Trophoblast cell (in vitro differentiated cells and primary cell): ENCODE measurements around the gene ZBTB17.

Experiments
- DNase-seq, 2 donors: peaks; one replicate each; pipeline ENCODE4 v3.0.0-alpha.2; 2016
- H2AFZ ChIP-seq: 2 replicates; pipeline ENCODE4 v1.6.1; 2013; ENCODE audit warnings: low read length, moderate library complexity, mild to moderate bottlenecking; ENCODE audit not compliant: insufficient read depth, poor library complexity
- H2AK5ac ChIP-seq: 2 replicates; pipeline ENCODE4 v1.6.1; 2013; ENCODE audit warnings: mild to moderate bottlenecking, low read length
- H2BK120ac ChIP-seq: 2 replicates; pipeline ENCODE4 v1.6.1; 2013; ENCODE audit warnings: low read length, mild to moderate bottlenecking, moderate library complexity; ENCODE audit not compliant: insufficient read depth, poor library complexity
- H2BK12ac ChIP-seq: 2 replicates; pipeline ENCODE4 v1.6.1; 2013; ENCODE audit warnings: mild to moderate bottlenecking, low read length, moderate library complexity
- H2BK5ac ChIP-seq: 2 replicates; pipeline ENCODE4 v1.6.1; 2013; ENCODE audit warnings: low read length, low read depth, moderate library complexity, mild to moderate bottlenecking; ENCODE audit not compliant: poor library complexity
- H3K14ac ChIP-seq: 2 replicates; pipeline ENCODE4 v1.6.1; 2013; ENCODE audit warnings: mild to moderate bottlenecking, low read length
- H3K18ac ChIP-seq: 2 replicates; pipeline ENCODE4 v1.6.1; 2013; ENCODE audit warnings: mild to moderate bottlenecking, low read length
- H3K23ac ChIP-seq: 2 replicates; pipeline ENCODE4 v1.6.1; 2013; ENCODE audit warnings: low read length
- H3K27ac ChIP-seq: 2 replicates; pipeline ENCODE4 v1.5.1; 2013; ENCODE audit warnings: low read depth, mild to moderate bottlenecking, inconsistent platforms, low read length, moderate library complexity
- H3K27me3 ChIP-seq: 2 replicates; pipeline ENCODE4 v1.6.1; 2013; ENCODE audit warnings: inconsistent platforms, mild to moderate bottlenecking, low read length, moderate library complexity; ENCODE audit not compliant: insufficient read depth
- H3K36me3 ChIP-seq, 2 experiments: 1 replicate in 1 of 2; 2 replicates in 1 of 2; pipeline ENCODE4 v1.6.1; 2013; ENCODE audit warnings: low read length in 2 of 2, mild to moderate bottlenecking in 2 of 2, moderate library complexity in 1 of 2; ENCODE audit not compliant: insufficient read depth in 2 of 2, control insufficient read depth in 1 of 2
- H3K4ac ChIP-seq: 2 replicates; pipeline ENCODE4 v1.6.1; 2013; ENCODE audit warnings: low read depth, mild to moderate bottlenecking, low read length, moderate library complexity
- H3K4me1 ChIP-seq, 2 experiments: 1 replicate in 1 of 2; 2 replicates in 1 of 2; pipeline ENCODE4 v1.6.1; 2013; ENCODE audit warnings: low read length in 2 of 2, mild to moderate bottlenecking in 2 of 2, moderate library complexity in 1 of 2; ENCODE audit not compliant: insufficient read depth in 2 of 2, control insufficient read depth in 1 of 2
- H3K4me2 ChIP-seq: 2 replicates; pipeline ENCODE4 v1.6.1; 2013; ENCODE audit warnings: inconsistent platforms, mild to moderate bottlenecking, low read length, moderate library complexity
- H3K4me3 ChIP-seq: 2 replicates; pipeline ENCODE4 v1.5.1; 2013; ENCODE audit warnings: mild to moderate bottlenecking, low read depth, low read length, inconsistent platforms
- H3K79me1 ChIP-seq: one replicate; pipeline ENCODE4 v1.6.1; 2013; ENCODE audit warnings: low read length
- H3K79me2 ChIP-seq: 2 replicates; pipeline ENCODE4 v1.6.1; 2013; ENCODE audit warnings: low read length, mild to moderate bottlenecking; ENCODE audit not compliant: control insufficient read depth, insufficient read depth, poor library complexity
- H3K9ac ChIP-seq: 2 replicates; pipeline ENCODE4 v1.6.1; 2013; ENCODE audit warnings: mild to moderate bottlenecking, low read length
- H3K9me3 ChIP-seq: 2 replicates; pipeline ENCODE4 v1.6.1; 2013; ENCODE audit warnings: low read depth, mild to moderate bottlenecking, control low read depth, inconsistent platforms, low read length; ENCODE audit not compliant: insufficient read depth
- H4K12ac ChIP-seq: 2 replicates; pipeline ENCODE4 v1.6.1; 2013; ENCODE audit warnings: low read depth, mild to moderate bottlenecking, low read length, moderate library complexity
- H4K8ac ChIP-seq: 2 replicates; pipeline ENCODE4 v1.6.1; 2013; ENCODE audit warnings: low read depth, mild to moderate bottlenecking, low read length, moderate library complexity
- H4K91ac ChIP-seq: one replicate; pipeline ENCODE4 v1.6.1; 2013; ENCODE audit warnings: low read depth, mild to moderate bottlenecking, low read length, moderate library complexity
- WGBS: extraction: QIAGEN DNeasy Blood & Tissue Kit; methylation state at CpG from one replicate; pipeline ENCODE4 v1.1.7; 2013; ENCODE audit warnings: missing lambda C conversion rate; ENCODE audit not compliant: insufficient read length, insufficient coverage; ENCODE audit errors: extremely low coverage; 5-methylcytosine and 5-hydroxymethylcytosine counted together

Gene ZBTB17

DNA sequence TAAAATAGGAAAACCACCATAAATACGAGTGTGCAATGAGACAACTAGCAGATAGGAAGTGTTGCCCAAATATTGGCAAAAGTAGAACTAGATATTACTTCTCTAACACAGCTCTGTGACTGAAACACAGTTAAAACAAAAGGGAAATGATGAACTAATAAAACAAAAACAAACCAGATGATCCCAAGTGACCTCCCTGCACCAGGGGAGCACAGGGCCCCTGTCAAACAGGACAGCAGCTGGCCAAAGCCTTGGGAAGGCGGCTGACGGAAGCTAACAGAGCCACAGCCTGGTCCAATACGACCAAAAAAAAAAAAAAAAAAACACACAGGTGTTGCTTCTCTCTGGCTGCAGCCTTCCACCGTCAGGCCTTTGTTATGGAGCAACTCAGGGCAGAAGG lies 17.8 kb downstream of the ZBTB17 start:
- H4K12ac ChIP-seq, result no peak overlapping the region
- H2BK12ac ChIP-seq, result no peak overlapping the region
- H4K91ac ChIP-seq, result no peak overlapping the region
- no peak overlapping the region for H3K4me2 ChIP-seq
- no peak overlapping the region for H3K27ac ChIP-seq
- no peak overlapping the region for H3K18ac ChIP-seq
- no peak overlapping the region for H2AFZ ChIP-seq
- H3K9me3 ChIP-seq, result no peaks in the 10 kb centered on the region
- WGBS, result no CpG with 5 or more reads among the region's 5 CpGs
- peaks cover 4 to 7% of the 10 kb centered on the region in 2 experiments for H3K36me3 ChIP-seq
- H3K4me1 ChIP-seq, result peaks cover 3 to 12% of the 10 kb centered on the region in 2 experiments
- no peak for DNase-seq
- no peaks in the 10 kb centered on the region for H3K79me1 ChIP-seq
- no peak overlapping the region for H2AK5ac ChIP-seq
- no peak overlapping the region for H3K9ac ChIP-seq
- H4K8ac ChIP-seq, result no peak overlapping the region
- H3K23ac ChIP-seq, result no peak overlapping the region
- H3K4ac ChIP-seq, result no peak overlapping the region
- H3K27me3 ChIP-seq, result no peaks in the 10 kb centered on the region
- no peak overlapping the region for H2BK5ac ChIP-seq
- H3K14ac ChIP-seq, result no peak overlapping the region
- H3K4me3 ChIP-seq, result no peak overlapping the region
- no peaks in the 10 kb centered on the region for H3K79me2 ChIP-seq
- H2BK120ac ChIP-seq, result no peak overlapping the region

DNA sequence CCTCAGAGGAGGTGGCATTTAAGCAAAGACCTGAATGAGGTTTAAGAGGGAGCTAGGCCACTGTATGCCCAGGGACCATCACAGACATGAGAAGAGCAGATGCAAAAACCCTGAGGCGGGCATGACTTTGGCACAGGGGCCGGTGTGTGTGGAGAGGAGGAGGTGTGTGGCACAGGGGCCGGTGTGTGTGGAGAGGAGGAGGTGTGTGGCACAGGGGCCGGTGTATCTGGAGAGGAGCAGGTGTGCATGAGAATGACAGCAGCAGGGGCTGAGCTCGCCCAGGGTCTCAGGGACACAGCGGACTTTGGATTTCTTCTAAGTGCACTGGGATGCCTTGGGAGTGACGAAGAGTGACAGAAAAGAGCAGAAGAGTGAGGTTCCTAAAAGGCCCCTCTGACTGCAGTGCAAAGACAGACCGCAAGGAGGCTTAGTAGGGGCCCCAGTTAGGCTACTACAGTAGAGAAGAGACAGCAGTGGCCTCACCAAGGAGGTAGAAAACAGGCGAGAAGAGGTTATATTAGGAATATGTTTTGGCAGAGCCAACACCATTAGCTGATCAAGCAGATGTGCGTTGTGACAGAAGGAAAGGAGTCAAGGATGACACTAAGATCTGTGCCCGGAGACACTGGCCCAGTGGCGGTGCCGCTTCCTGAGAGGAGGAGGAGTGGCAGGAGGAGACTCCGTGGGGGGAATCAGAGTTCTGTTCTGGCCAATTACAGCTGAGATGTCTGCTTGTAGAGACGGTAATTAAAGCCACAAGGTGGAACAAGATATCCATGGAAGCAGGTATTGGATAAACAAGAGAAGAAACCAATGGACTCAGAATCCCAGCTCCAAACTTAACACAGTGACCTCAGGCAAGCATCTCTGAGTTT lies 18.4 kb downstream of the ZBTB17 start:
- no CpG with 5 or more reads among the region's 15 CpGs for WGBS
- H3K18ac ChIP-seq, result no peak overlapping the region
- no peak overlapping the region for H3K14ac ChIP-seq
- H2AK5ac ChIP-seq, result no peak overlapping the region
- peak in 1 of 2 donors; percentile 45 for DNase-seq
- H2BK12ac ChIP-seq, result no peak overlapping the region
- H3K4me2 ChIP-seq, result no peak overlapping the region
- no peak overlapping the region for H3K27ac ChIP-seq
- peaks cover 2% of the 10 kb centered on the region for H3K79me1 ChIP-seq
- H2BK120ac ChIP-seq, result no peak overlapping the region
- no peak overlapping the region for H4K91ac ChIP-seq
- peaks cover 2 to 7% of the 10 kb centered on the region in 2 experiments for H3K36me3 ChIP-seq
- H4K8ac ChIP-seq, result no peak overlapping the region
- no peak overlapping the region for H4K12ac ChIP-seq
- no peak overlapping the region for H3K23ac ChIP-seq
- no peak overlapping the region for H3K4me3 ChIP-seq
- H3K4ac ChIP-seq, result no peak overlapping the region
- peaks cover 7 to 16% of the 10 kb centered on the region in 2 experiments for H3K4me1 ChIP-seq
- no peak overlapping the region for H2BK5ac ChIP-seq
- H3K9me3 ChIP-seq, result no peaks in the 10 kb centered on the region
- H3K27me3 ChIP-seq, result no peaks in the 10 kb centered on the region
- no peak overlapping the region for H2AFZ ChIP-seq
- peaks cover 2% of the 10 kb centered on the region for H3K79me2 ChIP-seq
- H3K9ac ChIP-seq, result no peak overlapping the region

DNA sequence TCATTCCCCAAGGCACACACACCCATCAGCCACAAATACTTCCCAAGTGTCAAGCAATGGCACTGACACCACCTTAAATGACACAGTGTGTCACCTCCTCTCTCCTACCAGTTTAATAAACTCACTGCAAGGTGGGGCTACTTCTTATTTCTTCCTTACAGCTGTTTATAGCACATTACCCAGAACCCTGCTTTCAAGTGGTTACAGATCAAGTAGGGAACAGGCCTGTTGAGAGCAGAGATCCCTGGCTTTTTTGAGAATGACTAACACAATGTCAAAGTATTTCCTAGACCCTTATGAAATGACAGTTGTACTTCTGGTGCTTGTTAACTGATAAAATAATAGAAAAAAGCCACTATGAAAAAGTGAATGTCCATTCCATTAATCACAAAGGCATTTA lies 19.8 kb downstream of the ZBTB17 start:
- Histone ChIP-seq H3K9ac (no peak overlapping the region), H4K91ac (no peak overlapping the region), H2BK120ac (no peak overlapping the region), H4K8ac (no peak overlapping the region), H3K9me3 (no peaks in the 10 kb centered on the region), H3K27me3 (no peaks in the 10 kb centered on the region), H3K36me3 (peaks cover 0 to 4% of the 10 kb centered on the region in 2 experiments), H3K4ac (no peak overlapping the region), H2BK5ac (no peak overlapping the region), H2AK5ac (no peak overlapping the region), H2AFZ (no peak overlapping the region), H3K79me2 (peaks cover 2% of the 10 kb centered on the region), H3K4me2 (no peak overlapping the region), H3K18ac (no peak overlapping the region), H2BK12ac (no peak overlapping the region), H3K27ac (no peak overlapping the region), H3K79me1 (peaks cover 4% of the 10 kb centered on the region), H3K23ac (no peak overlapping the region), H3K4me1 (peaks cover 11 to 19% of the 10 kb centered on the region in 2 experiments), H3K14ac (no peak overlapping the region), H4K12ac (no peak overlapping the region), H3K4me3 (no peak overlapping the region)
- peak in 1 of 2 donors; percentile 75 for DNase-seq

- Histone ChIP-seq H3K18ac (no peak overlapping the region), H2BK5ac (no peak overlapping the region), H3K14ac (no peak overlapping the region), H2BK12ac (no peak overlapping the region), H3K4me1 (peaks cover 11 to 23% of the 10 kb centered on the region in 2 experiments), H3K36me3 (peaks cover 0 to 4% of the 10 kb centered on the region in 2 experiments), H3K4ac (no peak overlapping the region), H3K9ac (no peak overlapping the region), H2BK120ac (no peak overlapping the region), H3K27ac (no peak overlapping the region), H4K8ac (no peak overlapping the region), H3K4me2 (no peak overlapping the region), H3K9me3 (no peaks in the 10 kb centered on the region), H3K4me3 (no peak overlapping the region), H2AFZ (no peak overlapping the region), H4K91ac (no peak overlapping the region), H3K79me2 (peaks cover 2% of the 10 kb centered on the region), H3K23ac (no peak overlapping the region), H4K12ac (no peak overlapping the region), H3K27me3 (no peaks in the 10 kb centered on the region), H3K79me1 (peaks cover 4% of the 10 kb centered on the region), H2AK5ac (no peak overlapping the region)
- DNase-seq, result no peak
- no CpG with 5 or more reads among the region's 2 CpGs for WGBS
Observed at GRCh38 chr1:15955552-15955951, 20.3 kb downstream of the ZBTB17 start.
